Measurements from ENCODE around the gene EFNB2.

EFNB2 gene

GRCh38 chr13:106533101-106533942 is 2.1 kb downstream of the EFNB2 start:
- Histone ChIP-seq H3K4me3 (ENCODE audit: insufficient read depth in 1 of 2, low read depth in 1 of 2, low read length in 2 of 2) (peak overlapping the region; percentile 76 to 98), H3K4me1 (ENCODE audit: control insufficient read depth, insufficient read depth, low read depth, low read length) (peaks cover 3% of the 10 kb centered on the region), H3K4ac (ENCODE audit: low read depth in 1 of 2, low read length in 2 of 2) (peak overlapping the region in 1 of 2 experiments; percentile 44), H3K9me3 (ENCODE audit: control insufficient read depth, low read length) (no peaks in the 10 kb centered on the region), H3K79me1 (replicated peaks; ENCODE audit: low read length, poor library complexity, severe bottlenecking) (no peaks in the 10 kb centered on the region), H2BK5ac (ENCODE audit: low read depth, low read length, poor library complexity, severe bottlenecking) (peak overlapping the region; percentile 59), H2AFZ (ENCODE audit: low read depth, low read length) (peak overlapping the region; percentile 18), H3K27ac (ENCODE audit: low read length, poor library complexity, severe bottlenecking) (peak overlapping the region; percentile 90), H2BK120ac (ENCODE audit: low read depth, low read length) (no peak overlapping the region), H2BK12ac (ENCODE audit: low read length in 2 of 2) (no peak overlapping the region), H3K27me3 (ENCODE audit: control insufficient read depth in 1 of 2, insufficient read depth in 1 of 2, low read length in 2 of 2) (no peaks in the 10 kb centered on the region), H3K4me2 (ENCODE audit: low read length, poor library complexity, severe bottlenecking) (peak overlapping the region; percentile 65), H3K23ac (ENCODE audit: low read length in 2 of 2) (no peak overlapping the region), H3K36me3 (ENCODE audit: control insufficient read depth in 1 of 2, insufficient read depth in 2 of 2, low read depth in 1 of 2, low read length in 2 of 2) (no peaks in the 10 kb centered on the region), H3K18ac (ENCODE audit: low read depth in 1 of 2, low read length in 2 of 2) (no peak overlapping the region), H3K14ac (ENCODE audit: low read length in 2 of 2) (no peak overlapping the region), H2BK15ac (ENCODE audit: low read depth, poor library complexity, severe bottlenecking) (no peak overlapping the region), H3K9ac (ENCODE audit: low read length) (peak overlapping the region; percentile 56), H2AK5ac (ENCODE audit: low read length, severe bottlenecking) (no peak overlapping the region), H4K91ac (ENCODE audit: low read length) (no peak overlapping the region), H4K8ac (ENCODE audit: low read length) (no peak overlapping the region)
- 1% methylated on average over 24 of the region's 44 CpGs for WGBS
- peak; percentile 83 for DNase-seq

- Histone ChIP-seq H4K8ac (ENCODE audit: low read length) (no peak overlapping the region), H3K9ac (ENCODE audit: low read length) (peak overlapping the region; percentile 56), H2BK120ac (ENCODE audit: low read depth, low read length) (no peak overlapping the region), H3K27me3 (ENCODE audit: control insufficient read depth in 1 of 2, insufficient read depth in 1 of 2, low read length in 2 of 2) (no peaks in the 10 kb centered on the region), H2BK15ac (ENCODE audit: low read depth, poor library complexity, severe bottlenecking) (no peak overlapping the region), H3K18ac (ENCODE audit: low read depth in 1 of 2, low read length in 2 of 2) (peak overlapping the region; percentile 0 to 31), H3K4me3 (ENCODE audit: insufficient read depth in 1 of 2, low read depth in 1 of 2, low read length in 2 of 2) (peak overlapping the region; percentile 55 to 76), H2AK5ac (ENCODE audit: low read length, severe bottlenecking) (no peak overlapping the region), H3K27ac (ENCODE audit: low read length, poor library complexity, severe bottlenecking) (peak overlapping the region; percentile 30), H3K9me3 (ENCODE audit: control insufficient read depth, low read length) (no peaks in the 10 kb centered on the region), H2BK12ac (ENCODE audit: low read length in 2 of 2) (peak overlapping the region in 1 of 2 experiments; percentile 65), H3K79me1 (replicated peaks; ENCODE audit: low read length, poor library complexity, severe bottlenecking) (no peaks in the 10 kb centered on the region), H2AFZ (ENCODE audit: low read depth, low read length) (no peak overlapping the region), H3K4me2 (ENCODE audit: low read length, poor library complexity, severe bottlenecking) (peak overlapping the region; percentile 41), H3K23ac (ENCODE audit: low read length in 2 of 2) (no peak overlapping the region), H4K91ac (ENCODE audit: low read length) (no peak overlapping the region), H3K4me1 (ENCODE audit: control insufficient read depth, insufficient read depth, low read depth, low read length) (peaks cover 3% of the 10 kb centered on the region), H3K36me3 (ENCODE audit: control insufficient read depth in 1 of 2, insufficient read depth in 2 of 2, low read depth in 1 of 2, low read length in 2 of 2) (no peaks in the 10 kb centered on the region), H3K4ac (ENCODE audit: low read depth in 1 of 2, low read length in 2 of 2) (no peak overlapping the region), H3K14ac (ENCODE audit: low read length in 2 of 2) (no peak overlapping the region), H2BK5ac (ENCODE audit: low read depth, low read length, poor library complexity, severe bottlenecking) (no peak overlapping the region)
- peak; percentile 47 for DNase-seq
- WGBS: 35% methylated on average over 17 of the region's 18 CpGs
Observed at GRCh38 chr13:106532111-106532929, 3.1 kb downstream of the EFNB2 start.

GRCh38 chr13:106530980-106531481 is 4.4 kb downstream of the EFNB2 start:
- Histone ChIP-seq H3K79me1 (replicated peaks; ENCODE audit: low read length, poor library complexity, severe bottlenecking) (no peaks in the 10 kb centered on the region), H3K14ac (ENCODE audit: low read length in 2 of 2) (no peak overlapping the region), H3K4ac (ENCODE audit: low read depth in 1 of 2, low read length in 2 of 2) (no peak overlapping the region), H2AK5ac (ENCODE audit: low read length, severe bottlenecking) (no peak overlapping the region), H2BK120ac (ENCODE audit: low read depth, low read length) (no peak overlapping the region), H3K4me1 (ENCODE audit: control insufficient read depth, insufficient read depth, low read depth, low read length) (peaks cover 3% of the 10 kb centered on the region), H3K23ac (ENCODE audit: low read length in 2 of 2) (no peak overlapping the region), H2AFZ (ENCODE audit: low read depth, low read length) (no peak overlapping the region), H2BK15ac (ENCODE audit: low read depth, poor library complexity, severe bottlenecking) (no peak overlapping the region), H3K18ac (ENCODE audit: low read depth in 1 of 2, low read length in 2 of 2) (no peak overlapping the region), H3K27me3 (ENCODE audit: control insufficient read depth in 1 of 2, insufficient read depth in 1 of 2, low read length in 2 of 2) (no peaks in the 10 kb centered on the region), H3K9me3 (ENCODE audit: control insufficient read depth, low read length) (no peaks in the 10 kb centered on the region), H3K36me3 (ENCODE audit: control insufficient read depth in 1 of 2, insufficient read depth in 2 of 2, low read depth in 1 of 2, low read length in 2 of 2) (peaks cover 0 to under 1% of the 10 kb centered on the region in 2 experiments), H4K8ac (ENCODE audit: low read length) (no peak overlapping the region), H3K27ac (ENCODE audit: low read length, poor library complexity, severe bottlenecking) (no peak overlapping the region), H2BK5ac (ENCODE audit: low read depth, low read length, poor library complexity, severe bottlenecking) (no peak overlapping the region), H3K4me3 (ENCODE audit: insufficient read depth in 1 of 2, low read depth in 1 of 2, low read length in 2 of 2) (no peak overlapping the region), H4K91ac (ENCODE audit: low read length) (no peak overlapping the region), H3K4me2 (ENCODE audit: low read length, poor library complexity, severe bottlenecking) (no peak overlapping the region), H2BK12ac (ENCODE audit: low read length in 2 of 2) (no peak overlapping the region), H3K9ac (ENCODE audit: low read length) (no peak overlapping the region)
- DNase-seq: no peak
- 74% methylated on average over 4 of the region's 8 CpGs for WGBS

All from mesenchymal stem cell (in vitro differentiated cells and primary cell).